GM19035 (cell line): Measurements from ENCODE around the gene GRIK3.
"Not testable (repeated sequence)": the region's sequence is repeated elsewhere in the genome, so short reads cannot be mapped to it uniquely, and the experiment has no call there.

Experiments used
- ATAC-seq: cut with Tn5 transposase; IDR thresholded peaks from one replicate; pipeline ENCODE4 v1.9.1; 2021; ENCODE audit not compliant: unreplicated experiment

GRIK3 gene

DNA sequence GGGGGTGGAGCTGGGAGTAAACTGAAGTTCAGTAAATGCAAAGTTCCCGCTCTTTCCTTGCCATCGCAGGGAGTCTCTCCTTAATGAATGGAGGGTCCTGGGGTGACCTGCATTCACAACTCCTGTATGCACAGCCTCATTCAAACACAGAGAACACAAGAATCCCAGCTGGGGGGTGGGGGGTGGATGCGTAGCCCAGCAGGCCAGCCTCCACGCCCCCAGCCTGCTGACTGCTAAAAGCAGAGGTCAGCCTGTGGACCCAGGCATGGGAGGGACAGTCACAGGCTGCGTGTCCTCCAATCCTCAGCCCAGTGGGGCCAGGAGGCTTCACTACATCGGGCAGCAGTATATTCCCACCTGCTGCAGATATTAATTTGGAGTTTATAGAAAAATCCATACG, 263.1 kb downstream of the GRIK3 start:
- no peak for ATAC-seq

DNA sequence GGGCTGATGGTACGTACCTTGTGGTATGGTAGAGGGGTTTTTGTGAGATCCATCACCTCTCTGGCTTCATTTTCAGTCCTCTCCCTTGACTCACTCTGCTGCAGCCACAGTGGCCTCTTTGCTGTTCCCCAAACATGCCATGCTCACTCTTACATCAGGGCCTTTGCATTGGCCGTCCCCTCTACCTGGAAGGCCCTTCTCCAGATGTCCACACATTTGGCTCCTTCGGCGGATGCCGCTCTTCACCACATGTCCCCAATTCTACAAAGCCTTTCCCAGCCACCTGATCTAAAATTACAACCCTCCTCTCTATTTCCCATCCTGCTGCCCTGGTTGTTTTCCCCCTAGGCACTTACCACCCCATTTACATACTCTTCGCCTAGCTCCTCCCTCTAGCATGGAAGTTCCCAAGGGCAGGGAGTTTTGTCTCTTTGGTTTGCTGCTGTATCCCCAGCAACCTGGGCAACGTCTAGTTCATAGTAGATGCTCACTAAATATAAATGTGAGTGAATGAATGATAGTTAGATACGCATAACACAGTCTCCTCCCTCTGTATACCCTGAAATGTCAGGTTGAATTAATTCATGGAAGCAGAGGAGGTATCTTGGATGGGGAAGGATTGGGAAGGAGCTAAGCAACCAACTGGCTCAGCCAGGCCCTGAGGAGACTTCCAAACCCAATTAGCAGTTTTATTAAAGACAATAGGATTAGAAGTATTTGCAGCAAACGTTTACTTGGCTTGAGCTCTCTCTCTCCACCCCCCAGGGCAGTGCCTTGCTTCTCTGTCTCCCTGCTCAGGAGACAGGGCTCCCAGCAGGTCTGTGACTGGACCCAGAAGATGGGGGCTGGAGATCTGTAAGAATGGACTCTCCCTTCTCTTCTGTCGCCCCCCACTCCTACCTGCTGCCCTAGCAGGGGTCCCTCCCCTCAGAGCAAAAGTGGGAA, 264.2 kb downstream of the GRIK3 start:
- no peak for ATAC-seq

GRCh38 chr1:36768486-36769178, 265.7 kb downstream of the GRIK3 start:
- ATAC-seq = no peak

DNA sequence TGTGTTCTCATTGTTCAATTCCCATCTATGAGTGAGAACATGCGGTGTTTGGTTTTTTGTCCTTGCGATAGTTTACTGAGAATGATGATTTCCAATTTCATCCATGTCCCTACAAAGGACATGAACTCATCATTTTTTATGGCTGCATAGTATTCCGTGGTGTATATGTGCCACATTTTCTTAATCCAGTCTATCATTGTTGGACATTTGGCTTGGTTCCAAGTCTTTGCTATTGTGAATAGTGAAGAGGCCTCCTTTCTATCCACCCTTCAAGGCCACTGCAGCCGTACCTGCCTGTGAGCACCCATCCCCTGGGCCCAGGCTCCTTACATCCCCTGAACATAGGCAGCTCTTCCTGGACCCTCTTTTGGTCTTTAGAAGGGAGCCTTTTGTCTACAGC, 266.9 kb downstream of the GRIK3 start:
- not testable (repeated sequence) for ATAC-seq

- ATAC-seq = no peak
Observed at GRCh38 chr1:36766481-36766880, 267.8 kb downstream of the GRIK3 start.

GRCh38 chr1:36765785-36766300, 268.5 kb downstream of the GRIK3 start:
- no peak for ATAC-seq

DNA sequence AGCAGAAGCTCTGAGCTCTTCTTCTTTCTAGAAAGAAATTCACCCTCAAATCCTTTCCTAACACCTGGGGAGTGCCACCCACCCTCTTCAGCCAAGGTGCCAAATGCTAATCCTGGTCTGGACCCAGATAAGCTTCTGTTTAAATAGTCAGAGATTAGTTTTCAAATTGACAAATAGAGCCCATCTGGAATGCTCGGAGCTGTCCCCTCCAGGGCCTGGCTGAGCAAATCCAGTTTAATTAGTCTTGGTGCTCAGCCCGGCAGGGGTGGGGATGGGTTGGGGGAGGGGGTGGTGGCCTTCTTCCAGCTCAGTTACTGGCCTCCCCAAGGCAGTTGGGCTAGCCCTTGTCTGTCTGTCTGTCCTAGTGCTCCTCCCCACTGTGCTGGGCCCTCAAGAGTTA, 269.5 kb downstream of the GRIK3 start:
- no peak for ATAC-seq

- ATAC-seq = no peak
Observed at GRCh38 chr1:36763771-36764170, 270.5 kb downstream of the GRIK3 start.

GRCh38 chr1:36762174-36762573, 272.1 kb downstream of the GRIK3 start:
- no peak for ATAC-seq

GRCh38 chr1:36761113-36761512, 273.2 kb downstream of the GRIK3 start:
- no peak for ATAC-seq

- no peak for ATAC-seq
Observed at GRCh38 chr1:36760081-36760480, 274.2 kb downstream of the GRIK3 start.

- ATAC-seq = no peak
Observed at GRCh38 chr1:36759355-36759754, 275.0 kb downstream of the GRIK3 start.

GRCh38 chr1:36755303-36756230, 278.7 kb downstream of the GRIK3 start:
- no peak for ATAC-seq

GRCh38 chr1:36754366-36754765, 279.9 kb downstream of the GRIK3 start:
- ATAC-seq = no peak

- ATAC-seq = no peak
Observed at GRCh38 chr1:36753451-36753850, 280.9 kb downstream of the GRIK3 start.

DNA sequence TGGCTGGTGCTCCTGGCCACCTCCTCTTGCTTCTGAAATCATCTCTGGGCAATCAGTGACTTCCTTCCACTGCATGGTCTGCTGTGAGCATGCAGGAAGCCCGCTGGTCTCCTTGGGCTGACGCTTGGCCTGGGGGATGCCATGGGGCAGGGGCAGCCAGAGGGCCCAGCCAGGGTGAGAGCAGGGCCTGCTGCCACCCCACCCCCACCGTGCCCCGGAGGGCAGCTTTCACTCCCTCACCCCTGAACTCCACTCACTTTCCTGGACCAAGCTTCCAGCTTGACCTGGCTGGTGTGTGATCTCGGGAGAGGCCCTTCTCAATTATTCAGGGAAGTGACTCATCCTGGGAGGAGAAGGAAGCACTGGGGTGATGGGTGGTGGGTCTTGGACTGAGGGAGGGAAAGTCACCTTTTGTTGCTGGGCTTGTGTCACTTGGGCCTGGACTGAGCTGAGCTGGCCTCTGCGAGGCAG, 281.4 kb downstream of the GRIK3 start:
- no peak for ATAC-seq

DNA sequence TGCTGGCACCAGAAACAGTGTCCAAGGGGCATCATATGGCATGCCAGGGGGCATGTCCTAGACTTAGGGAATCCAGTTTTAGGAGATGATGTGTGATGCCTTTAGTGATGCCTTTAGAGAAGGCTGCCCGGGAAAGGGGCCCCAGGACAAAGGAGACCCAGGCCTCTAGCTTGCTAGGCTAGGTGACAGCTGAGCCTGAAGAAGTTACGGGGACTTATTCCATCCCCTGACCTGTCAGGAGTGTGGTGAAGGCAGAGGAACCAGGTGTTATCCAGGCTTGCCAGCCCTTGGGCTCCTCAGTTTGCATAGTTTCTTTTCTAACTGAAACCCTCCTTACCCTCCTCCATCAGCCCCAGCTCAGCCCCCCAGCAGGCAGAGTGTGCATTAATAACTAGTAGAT, 281.9 kb downstream of the GRIK3 start:
- ATAC-seq = no peak

DNA sequence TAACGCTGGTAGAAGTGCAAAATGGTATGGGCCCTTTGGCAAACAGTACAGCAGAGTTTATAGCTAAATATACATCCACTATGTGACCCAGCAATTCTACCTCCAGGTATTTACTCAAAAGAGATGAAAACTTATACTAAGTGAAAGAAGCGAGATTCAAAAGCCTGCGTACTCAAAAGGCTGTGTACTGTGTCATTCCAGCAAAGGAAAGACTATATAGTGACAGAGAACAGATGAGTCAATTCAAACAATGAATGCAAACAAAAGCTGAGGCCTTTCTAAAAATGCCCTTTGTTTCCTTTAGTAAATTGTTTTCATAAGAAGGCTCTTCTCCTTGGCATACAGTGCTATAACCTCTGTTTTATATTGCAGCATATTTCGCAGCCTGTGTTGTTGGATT, 282.8 kb downstream of the GRIK3 start:
- no peak for ATAC-seq

GRCh38 chr1:36748466-36748865, 285.8 kb downstream of the GRIK3 start:
- no peak for ATAC-seq
